ENCODE data around the gene MAN1C1. TPM values are rescaled to one million over a fixed set of nuclear protein-coding genes. Genes with fewer than 3 reads are reported as not detected.

MAN1C1 gene
- total and polyA plus RNA-seq, 9 of the 15 experiments (the other 6 are each of a cell fraction or from before 2014, with no cell fraction given): 0.04 to 0.44 (median 0.10) TPM; not detected in 3

GRCh38 chr1:25692560-25692959 lies 76.0 kb downstream of the MAN1C1 start:
- 0 out of 2 replicates have a peak, but pooled peaks cover 10% of the 10 kb centered on the region for H4K20me1 ChIP-seq (replicated peaks; ENCODE audit: control insufficient read depth, insufficient read depth, low read length)
- ATAC-seq (peak; percentile 85), FAIRE-seq (peak; percentile 54), DNase-seq (ENCODE audit: extremely low read depth in 1 of 4, low spot score in 3 of 4) (peak; percentile 52 to 75 (median 71))
- in situ Hi-C loops (cut with MboI) (no loop called here), intact Hi-C loops (cut with micrococcal nuclease) (loop anchor here (10.0 kb wide), 1 partner anchor 148 kb away; the partner anchor contains the start of gene LDLRAP1)
- no peak overlapping the region for H3K27ac ChIP-seq (ENCODE audit: extremely low read depth, low read depth, low read length)
- no TSS peak for BruUV-seq (replicated peaks)
- ChIA-PET POLR2A (interaction anchor here (0.6 to 0.7 kb wide), 2 partner anchors 117 to 145 kb away, joined by 3 read pairs; no protein-coding TSS in a partner anchor), CTCF (ENCODE audit: low intra/inter-chr PET ratio) (interaction anchor here (2.0 kb wide), 1 partner anchor 83 kb away, joined by 5 read pairs; no protein-coding TSS in a partner anchor)
- H3K4me1 ChIP-seq (replicated peaks in 1 of 2; ENCODE audit: control insufficient read depth in 2 of 2, insufficient read depth in 2 of 2, low read length in 2 of 2): peaks cover 4 to 7% of the 10 kb centered on the region in 2 experiments; a peak in 3 of 5 replicates
- no peaks in the 10 kb centered on the region for H3K9me3 ChIP-seq (replicated peaks; ENCODE audit: control insufficient read depth, insufficient read depth, low read depth, low read length)
- under 1% methylated on average over 6 of the region's 6 CpGs for WGBS (ENCODE audit: insufficient coverage, low coverage, missing lambda C conversion rate)
- no peaks in the 10 kb centered on the region for H3K36me3 ChIP-seq (ENCODE audit: control insufficient read depth, insufficient read depth, low read length)
- no peak overlapping the region for H3K4me2 ChIP-seq (ENCODE audit: insufficient read depth, low read length)
- H3K9ac ChIP-seq (ENCODE audit: insufficient read depth in 1 of 2, low read depth in 2 of 2, low read length in 2 of 2): no peak overlapping the region
- no peaks in the 10 kb centered on the region for H3K79me2 ChIP-seq (ENCODE audit: control insufficient read depth, insufficient read depth, low read length)
- no peak overlapping the region for H3K4me3 ChIP-seq
- no peak overlapping the region for H2AFZ ChIP-seq (ENCODE audit: low read depth, low read length)
- H3K27me3 ChIP-seq (ENCODE audit: control insufficient read depth in 2 of 2, insufficient read depth in 2 of 2, low read length in 2 of 2): peaks cover 31 to 88% of the 10 kb centered on the region in 2 experiments
- H3K9me1 ChIP-seq (ENCODE audit: control insufficient read depth, insufficient read depth, low read length): no peaks in the 10 kb centered on the region
- TF ChIP-seq ZFPM2 (CRISPR knock-in tag; IDR thresholded peaks at IDR 0.05): no peak
- TF ChIP-seq STAG1 (CRISPR knock-in tag; IDR thresholded peaks at IDR 0.05; ENCODE audit: borderline replicate concordance): peak; percentile 51; the same call in 1 of the 2 replicates
- TF ChIP-seq CTCF (IDR thresholded peaks at IDR 0.05 in 2 of 3, conservative IDR thresholded peaks at IDR 0.05 in 1 of 3; ENCODE audit: insufficient read depth in 2 of 3, low read depth in 1 of 3, low read length in 3 of 3): peak; percentile 64 to 83 (median 70)
- TF ChIP-seq CBX1 (IDR thresholded peaks at IDR 0.05; ENCODE audit: low read depth): no peak
- peak; percentile 4; the same call in 1 of the 2 replicates for TF ChIP-seq REST (IDR thresholded peaks at IDR 0.05; ENCODE audit: borderline replicate concordance)
- no peak for TF ChIP-seq REST (CRISPR knock-in tag; IDR thresholded peaks at IDR 0.05; ENCODE audit: low read depth)
- no peak for TF ChIP-seq TEAD4 (IDR thresholded peaks at IDR 0.05; ENCODE audit: low read length)
- TF ChIP-seq TEAD4 (CRISPR knock-in tag; IDR thresholded peaks at IDR 0.05; ENCODE audit: borderline replicate concordance): no peak
- no peak for TF ChIP-seq THRAP3 (IDR thresholded peaks at IDR 0.05; ENCODE audit: borderline replicate concordance)
- TF ChIP-seq PURB (CRISPR knock-in tag; IDR thresholded peaks at IDR 0.05; ENCODE audit: low read depth): no peak
- TF ChIP-seq CREM (IDR thresholded peaks at IDR 0.05; ENCODE audit: low read depth): peak; percentile 36; the same call in 1 of the 2 replicates
- 0 out of 2 replicates have a peak, but pooled peaks have one; percentile 29 for TF ChIP-seq CBFB (CRISPR knock-in tag; IDR thresholded peaks at IDR 0.05)
- no peak for TF ChIP-seq SUPT5H (IDR thresholded peaks at IDR 0.05)
- no peak for TF ChIP-seq MTA3 (IDR thresholded peaks at IDR 0.05; ENCODE audit: borderline replicate concordance)
